CD4-positive, CD25-positive, alpha-beta regulatory T cell (primary cell): ENCODE results near the gene HECTD1. TPM values are rescaled to one million over a fixed set of nuclear protein-coding genes. Genes with fewer than 3 reads are reported as not detected.

Experiments used
- ATAC-seq, 2 donors: fragments of 150-1000 bp; cut with Tn5 transposase; one replicate each; pipeline ENCODE4 v1.10.0; 2021; ENCODE audit warnings: low read depth in 2 of 2, moderate number of reproducible peaks in 2 of 2, moderate library complexity in 1 of 2
- DNase-seq, 3 donors: peaks; one replicate each; pipeline versions ENCODE4 v3.0.0 to v3.0.0-alpha.2; 2012 to 2022; ENCODE audit warnings: mixed read lengths in 1 of 3
- H3K27ac ChIP-seq: one replicate; pipeline ENCODE4 v1.7.0; 2013; ENCODE audit warnings: mild to moderate bottlenecking, low read length; ENCODE audit not compliant: insufficient read depth, poor library complexity, severe bottlenecking
- H3K27me3 ChIP-seq: one replicate; pipeline ENCODE4 v1.7.0; 2013; ENCODE audit warnings: low read length; ENCODE audit not compliant: control insufficient read depth, insufficient read depth
- H3K36me3 ChIP-seq: one replicate; pipeline ENCODE4 v1.7.0; 2013; ENCODE audit warnings: mild to moderate bottlenecking, low read length, moderate library complexity; ENCODE audit not compliant: control insufficient read depth, insufficient read depth
- H3K4me1 ChIP-seq: 2 replicates; pipeline ENCODE4 v1.7.0; 2013; ENCODE audit warnings: mild to moderate bottlenecking, low read length; ENCODE audit not compliant: insufficient read depth, control insufficient read depth, poor library complexity, severe bottlenecking
- H3K4me3 ChIP-seq: one replicate; pipeline ENCODE4 v1.7.0; 2013; ENCODE audit warnings: low read depth, mild to moderate bottlenecking, low read length, moderate library complexity
- H3K9me3 ChIP-seq, 2 experiments: 1 replicate in 1 of 2; 2 replicates in 1 of 2; pipeline ENCODE4 v1.7.0; 2013; ENCODE audit warnings: low read length in 2 of 2, mild to moderate bottlenecking in 1 of 2, moderate library complexity in 1 of 2; ENCODE audit not compliant: control insufficient read depth in 2 of 2
- H3K27ac Mint-ChIP-seq, 3 donors: one replicate each; pipeline ENCODE4 v1.8.0; 2020 to 2022; ENCODE audit warnings: mild to moderate bottlenecking in 3 of 3, mixed read lengths in 3 of 3, moderate library complexity in 2 of 3
- H3K27me3 Mint-ChIP-seq: one replicate; pipeline ENCODE4 v1.8.0; 2022; ENCODE audit warnings: mild to moderate bottlenecking, mixed read lengths
- H3K36me3 Mint-ChIP-seq: one replicate; pipeline ENCODE4 v1.8.0; 2020; ENCODE audit warnings: mixed read lengths
- H3K4me1 Mint-ChIP-seq, 4 donors: one replicate each; pipeline ENCODE4 v1.8.0; 2020 to 2022; ENCODE audit warnings: mixed read lengths in 4 of 4, mild to moderate bottlenecking in 1 of 4
- H3K4me3 Mint-ChIP-seq, 4 donors: one replicate each; pipeline ENCODE4 v1.8.0; 2020 to 2022; ENCODE audit warnings: mild to moderate bottlenecking in 4 of 4, mixed read lengths in 4 of 4, moderate library complexity in 3 of 4
- H3K9me3 Mint-ChIP-seq, 7 donors: one replicate each; pipeline ENCODE4 v1.8.0; 2020 to 2022; ENCODE audit warnings: mixed read lengths in 7 of 7, mild to moderate bottlenecking in 3 of 7, moderate library complexity in 2 of 7
- polyA plus RNA-seq, 4 donors: library from polyadenylated mRNA; unstranded; fragments of 300-500 nt; fragmentation: Illumina TruSeq; gene quantifications; one replicate each; pipeline ENCODE4 v1.2.3, GENCODE V29; 2021
- total RNA-seq: library from RNA; stranded (reverse); gene quantifications from one replicate; pipeline ENCODE4 v1.2.3, GENCODE V29; 2022

HECTD1 gene
- total and polyA plus RNA-seq, 5 donors from 2014 or later, result 25.3 to 172 (median 27.1) TPM

GRCh38 chr14:31051511-31051910 is 156.1 kb downstream of the HECTD1 start:
- Histone ChIP-seq H3K36me3 (no peaks in the 10 kb centered on the region), H3K9me3 (no peaks in the 10 kb centered on the region), H3K4me1 (no peaks in the 10 kb centered on the region), H3K27ac (no peak overlapping the region), H3K4me3 (no peak overlapping the region), H3K27me3 (no peaks in the 10 kb centered on the region)
- Mint-ChIP-seq H3K27me3 (no peaks in the 10 kb centered on the region), H3K36me3 (peaks cover 13% of the 10 kb centered on the region), H3K4me3 (no peak overlapping the region), H3K9me3 (no peaks in the 10 kb centered on the region), H3K27ac (no peak overlapping the region), H3K4me1 (peaks cover 0 to 8% (median 4%) of the 10 kb centered on the region in 4 donors)
- DNase-seq (no peak), ATAC-seq (no peak)

- H3K27ac Mint-ChIP-seq, result no peak overlapping the region
- no peak overlapping the region for H3K4me3 ChIP-seq
- no peaks in the 10 kb centered on the region for H3K36me3 ChIP-seq
- H3K27ac ChIP-seq, result no peak overlapping the region
- peaks cover 0 to 8% (median 5%) of the 10 kb centered on the region in 4 donors for H3K4me1 Mint-ChIP-seq
- no peak overlapping the region for H3K4me3 Mint-ChIP-seq
- no peaks in the 10 kb centered on the region for H3K4me1 ChIP-seq
- no peaks in the 10 kb centered on the region for H3K27me3 ChIP-seq
- no peaks in the 10 kb centered on the region for H3K9me3 ChIP-seq
- ATAC-seq, result no peak
- H3K36me3 Mint-ChIP-seq, result peaks cover 13% of the 10 kb centered on the region
- no peak for DNase-seq
- H3K9me3 Mint-ChIP-seq, result no peaks in the 10 kb centered on the region
- H3K27me3 Mint-ChIP-seq, result no peaks in the 10 kb centered on the region
These were observed 156.6 kb downstream of the HECTD1 start for GRCh38 chr14:31051023-31051422.

Other genes with a start within 250 kb of the HECTD1 start
- 16.0 TPM for gene AP4S1, start 182.1 kb downstream of the HECTD1 start, total RNA-seq
- 1 to 10 TPM; 7.0 to 9.5 (median 8.0) TPM for gene AP4S1, start 182.1 kb downstream of the HECTD1 start, polyA plus RNA-seq
- gene STRN3, start 181.4 kb downstream of the HECTD1 start, total RNA-seq, result 27.1 TPM
- 1 to 10 TPM; 3.5 to 6.2 (median 4.0) TPM for gene STRN3, start 181.4 kb downstream of the HECTD1 start, polyA plus RNA-seq
- gene HEATR5A, start 212.8 kb upstream of the HECTD1 start, total RNA-seq, result 11.4 TPM
- 1 to 10 TPM; 4.2 to 7.4 (median 5.1) TPM for gene HEATR5A, start 212.8 kb upstream of the HECTD1 start, polyA plus RNA-seq
- gene DTD2, start 249.7 kb upstream of the HECTD1 start, total RNA-seq, result 7.8 TPM
- 10 to 100 TPM; 12.7 to 23.7 (median 17.7) TPM for gene DTD2, start 249.7 kb upstream of the HECTD1 start, polyA plus RNA-seq